Tibial nerve (tissue), 4 donors: Measurements from ENCODE around the gene GPR37L1. TPM values are rescaled to one million over a fixed set of nuclear protein-coding genes. Genes with fewer than 3 reads are reported as not detected.

ENCODE experiments used
- DNase-seq, 2 donors: peaks; one replicate each; pipeline ENCODE4 v3.0.0-alpha.2; 2019; ENCODE audit warnings: low spot score in 2 of 2
- H3K27ac ChIP-seq, 4 donors: fragments of 200-600 bp; sonication (generic) in 3 of 4; one replicate each; pipeline ENCODE4 v1.5.1; 2017 to 2019; ENCODE audit warnings: mild to moderate bottlenecking in 1 of 4
- H3K27me3 ChIP-seq, 2 donors: fragments of 200-600 bp; sonication (generic) in 1 of 2; one replicate each; pipeline versions ENCODE4 v1.5.1 to v1.6.0; 2017 to 2019
- H3K36me3 ChIP-seq, 3 donors: fragments of 200-600 bp; sonication (generic); one replicate each; pipeline ENCODE4 v1.5.1; 2018 to 2019
- H3K4me1 ChIP-seq, 4 donors: fragments of 200-600 bp; sonication (generic) in 3 of 4; one replicate each; pipeline ENCODE4 v1.5.1; 2017 to 2019
- H3K4me3 ChIP-seq, 4 donors: fragments of 200-600 bp; sonication (generic) in 3 of 4; one replicate each; pipeline ENCODE4 v1.5.1; 2017 to 2019; ENCODE audit warnings: mild to moderate bottlenecking in 1 of 4, moderate library complexity in 1 of 4
- H3K9me3 ChIP-seq, 4 donors: fragments of 200-600 bp; sonication (generic) in 3 of 4; one replicate each; pipeline ENCODE4 v1.5.1; 2017 to 2019
- EP300 ChIP-seq, 2 donors: sonication (generic); formaldehyde crosslinking; IDR thresholded peaks; one replicate each; pipeline ENCODE4 v1.6.1; 2017; ENCODE audit warnings: antibody characterized with exemption in 2 of 2, mild to moderate bottlenecking in 1 of 2
- POLR2A ChIP-seq, 2 donors: fragments of 450-650 bp; IDR thresholded peaks; one replicate each; pipeline ENCODE4 v1.6.1; 2017; ENCODE audit warnings: antibody characterized with exemption in 2 of 2, mild to moderate bottlenecking in 2 of 2, moderate library complexity in 2 of 2
- whole genome bisulfite sequencing, 2 donors: methylation state at CpG; one replicate each; pipeline ENCODE4 v1.1.5; 2018; 5-methylcytosine and 5-hydroxymethylcytosine counted together
- total RNA-seq, 4 donors: library from RNA; depleted of rRNA; stranded (reverse); fragments of >200 nt; gene quantifications; one replicate each; pipeline ENCODE4 v1.1.0, GENCODE V29; 2016
- TF ChIP-seq, protein P1 (sequence below), 5 experiments: fragments of 200-600 bp in 3 of 5; fragments of 450-650 bp in 2 of 5; sonication (generic) in 3 of 5; IDR thresholded peaks; one replicate each; pipeline ENCODE4 v1.5.1; 2016 to 2019; ENCODE audit warnings: antibody characterized with exemption in 5 of 5, mild to moderate bottlenecking in 3 of 5, moderate library complexity in 2 of 5

Gene GPR37L1, protein sequence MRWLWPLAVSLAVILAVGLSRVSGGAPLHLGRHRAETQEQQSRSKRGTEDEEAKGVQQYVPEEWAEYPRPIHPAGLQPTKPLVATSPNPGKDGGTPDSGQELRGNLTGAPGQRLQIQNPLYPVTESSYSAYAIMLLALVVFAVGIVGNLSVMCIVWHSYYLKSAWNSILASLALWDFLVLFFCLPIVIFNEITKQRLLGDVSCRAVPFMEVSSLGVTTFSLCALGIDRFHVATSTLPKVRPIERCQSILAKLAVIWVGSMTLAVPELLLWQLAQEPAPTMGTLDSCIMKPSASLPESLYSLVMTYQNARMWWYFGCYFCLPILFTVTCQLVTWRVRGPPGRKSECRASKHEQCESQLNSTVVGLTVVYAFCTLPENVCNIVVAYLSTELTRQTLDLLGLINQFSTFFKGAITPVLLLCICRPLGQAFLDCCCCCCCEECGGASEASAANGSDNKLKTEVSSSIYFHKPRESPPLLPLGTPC
- total RNA-seq, result 10 to 100 TPM; 13.8 to 26.3 (median 24.3) TPM

DNA sequence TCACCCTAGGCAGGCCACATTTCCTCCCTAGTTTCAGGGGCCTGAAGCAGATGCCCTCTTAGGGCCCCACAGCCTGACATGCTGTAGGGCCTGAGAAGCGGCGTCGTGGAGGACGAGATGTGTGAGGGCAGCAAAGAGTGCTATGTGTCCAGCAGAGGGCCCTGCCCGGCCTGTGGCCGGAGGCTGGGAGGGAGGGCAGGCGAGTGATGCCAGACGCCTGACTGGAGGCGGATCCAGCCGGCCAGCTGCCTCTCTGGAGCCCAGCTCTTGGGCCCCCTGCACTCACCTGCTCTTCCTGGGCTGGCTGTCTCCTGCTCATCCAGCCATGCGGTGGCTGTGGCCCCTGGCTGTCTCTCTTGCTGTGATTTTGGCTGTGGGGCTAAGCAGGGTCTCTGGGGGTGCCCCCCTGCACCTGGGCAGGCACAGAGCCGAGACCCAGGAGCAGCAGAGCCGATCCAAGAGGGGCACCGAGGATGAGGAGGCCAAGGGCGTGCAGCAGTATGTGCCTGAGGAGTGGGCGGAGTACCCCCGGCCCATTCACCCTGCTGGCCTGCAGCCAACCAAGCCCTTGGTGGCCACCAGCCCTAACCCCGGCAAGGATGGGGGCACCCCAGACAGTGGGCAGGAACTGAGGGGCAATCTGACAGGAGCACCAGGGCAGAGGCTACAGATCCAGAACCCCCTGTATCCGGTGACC, at the start of gene GPR37L1:
GPR37L1 (plus strand) TSS at position 279 of the 697 bp plus-strand sequence; CDS start at position 326, 47 bp downstream.
- H3K4me1 ChIP-seq, result peaks cover 0 to 45% (median 9%) of the 10 kb centered on the region in 4 donors
- H3K4me3 ChIP-seq, result peak within 1 kb of the TSS; percentile 32 to 51 (median 40)
- H3K36me3 ChIP-seq, result peaks cover 0 to 3% (median 0%) of the 10 kb centered on the region in 3 donors
- TF ChIP-seq EP300 (IDR thresholded peaks at IDR 0.05) (peak in 1 of 2 donors; percentile 87), POLR2A (IDR thresholded peaks at IDR 0.05) (peak; percentile 24 to 60)
- TF ChIP-seq, protein P1, sequence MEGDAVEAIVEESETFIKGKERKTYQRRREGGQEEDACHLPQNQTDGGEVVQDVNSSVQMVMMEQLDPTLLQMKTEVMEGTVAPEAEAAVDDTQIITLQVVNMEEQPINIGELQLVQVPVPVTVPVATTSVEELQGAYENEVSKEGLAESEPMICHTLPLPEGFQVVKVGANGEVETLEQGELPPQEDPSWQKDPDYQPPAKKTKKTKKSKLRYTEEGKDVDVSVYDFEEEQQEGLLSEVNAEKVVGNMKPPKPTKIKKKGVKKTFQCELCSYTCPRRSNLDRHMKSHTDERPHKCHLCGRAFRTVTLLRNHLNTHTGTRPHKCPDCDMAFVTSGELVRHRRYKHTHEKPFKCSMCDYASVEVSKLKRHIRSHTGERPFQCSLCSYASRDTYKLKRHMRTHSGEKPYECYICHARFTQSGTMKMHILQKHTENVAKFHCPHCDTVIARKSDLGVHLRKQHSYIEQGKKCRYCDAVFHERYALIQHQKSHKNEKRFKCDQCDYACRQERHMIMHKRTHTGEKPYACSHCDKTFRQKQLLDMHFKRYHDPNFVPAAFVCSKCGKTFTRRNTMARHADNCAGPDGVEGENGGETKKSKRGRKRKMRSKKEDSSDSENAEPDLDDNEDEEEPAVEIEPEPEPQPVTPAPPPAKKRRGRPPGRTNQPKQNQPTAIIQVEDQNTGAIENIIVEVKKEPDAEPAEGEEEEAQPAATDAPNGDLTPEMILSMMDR (IDR thresholded peaks at IDR 0.05), result peak; percentile 35 to 86 (median 79)
- H3K27ac ChIP-seq, result peak within 1 kb of the TSS; percentile 80 to 98 (median 88)
- 22 to 45% methylated on average over 10 to 18 of the region's 19 CpGs for WGBS, 2 donors
- no peaks in the 10 kb centered on the region for H3K27me3 ChIP-seq
- no peaks in the 10 kb centered on the region for H3K9me3 ChIP-seq
- peak; percentile 40 to 44 for DNase-seq

DNA sequence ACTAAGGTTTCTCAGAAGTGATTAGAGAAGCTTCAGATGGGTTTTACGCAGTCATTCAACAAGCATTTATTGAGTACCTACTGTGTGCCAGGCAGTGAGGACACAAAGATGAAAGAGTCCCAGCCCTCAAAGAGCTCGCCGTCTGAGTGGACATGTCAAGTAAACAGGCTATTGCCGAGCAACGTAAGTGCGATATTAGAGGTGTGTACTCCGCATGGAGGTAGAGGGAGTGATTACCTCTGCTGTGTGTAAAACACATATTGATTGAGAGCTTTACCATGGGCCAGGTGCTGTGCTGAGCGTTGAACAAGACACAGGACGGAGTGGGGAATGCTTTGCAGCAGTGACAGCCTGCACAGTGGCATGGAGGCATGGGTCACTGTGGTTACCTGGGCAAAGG, 49.5 kb upstream of the GPR37L1 start:
- no peak for DNase-seq
- Histone ChIP-seq H3K27me3 (no peaks in the 10 kb centered on the region), H3K27ac (no peak overlapping the region), H3K4me3 (no peak overlapping the region), H3K9me3 (no peaks in the 10 kb centered on the region), H3K36me3 (no peaks in the 10 kb centered on the region), H3K4me1 (no peaks in the 10 kb centered on the region)
- WGBS, 2 donors, result 94 to 96% methylated on average over 9 of the region's 9 CpGs
- TF ChIP-seq EP300 (IDR thresholded peaks at IDR 0.05) (no peak), POLR2A (IDR thresholded peaks at IDR 0.05) (no peak)
- TF ChIP-seq, protein P1 (IDR thresholded peaks at IDR 0.05), result no peak

DNA sequence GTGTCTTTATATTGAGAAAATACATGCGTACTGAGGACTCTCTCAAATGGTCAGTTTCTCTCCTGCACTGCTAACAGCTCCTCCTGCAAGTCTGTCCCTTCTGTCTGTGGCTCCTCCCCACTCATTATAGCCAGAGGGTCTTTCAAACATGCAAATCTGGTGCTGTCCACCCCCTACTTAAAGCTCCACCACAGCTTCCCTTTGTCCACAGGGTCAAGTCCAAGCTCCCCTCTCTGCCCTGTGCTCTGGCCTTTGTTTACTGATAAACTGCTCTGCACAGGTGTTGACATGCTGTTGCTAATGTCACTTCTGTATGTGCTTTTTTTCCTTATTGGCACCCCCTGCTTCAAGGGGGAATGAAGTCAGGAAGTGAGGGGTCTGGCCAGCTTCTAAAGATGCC, 47.7 kb upstream of the GPR37L1 start:
- no peaks in the 10 kb centered on the region for H3K9me3 ChIP-seq
- no peaks in the 10 kb centered on the region for H3K36me3 ChIP-seq
- H3K27me3 ChIP-seq, result no peaks in the 10 kb centered on the region
- WGBS, 2 donors, result 69 to 79% methylated on average over 1 of the region's 1 CpG
- DNase-seq, result no peak
- H3K4me1 ChIP-seq, result no peaks in the 10 kb centered on the region
- H3K27ac ChIP-seq, result no peak overlapping the region
- TF ChIP-seq POLR2A (IDR thresholded peaks at IDR 0.05), result no peak
- TF ChIP-seq, protein P1 (IDR thresholded peaks at IDR 0.05), result no peak
- no peak for TF ChIP-seq EP300 (IDR thresholded peaks at IDR 0.05)
- no peak overlapping the region for H3K4me3 ChIP-seq

DNA sequence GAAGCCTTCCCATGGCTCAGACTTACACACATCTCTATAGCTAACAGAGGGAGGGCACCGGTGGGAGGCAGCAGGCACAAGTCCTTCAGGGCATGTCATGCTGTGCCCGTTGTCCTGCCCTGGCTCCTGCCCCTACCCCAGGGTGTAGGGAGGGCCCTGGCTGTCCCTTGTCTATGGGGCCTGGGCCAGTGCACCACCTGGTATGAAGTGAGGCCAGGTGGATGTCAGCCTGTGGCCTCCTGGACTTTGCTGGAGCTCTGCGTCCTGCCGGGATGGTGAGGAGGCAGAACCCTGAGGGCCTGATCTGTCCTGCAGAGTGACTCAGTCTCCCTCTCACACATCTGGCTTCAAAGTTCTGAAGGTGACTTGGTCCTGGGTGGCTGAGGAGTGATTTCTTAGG, 47.3 kb upstream of the GPR37L1 start:
- Histone ChIP-seq H3K27ac (no peak overlapping the region), H3K4me3 (no peak overlapping the region), H3K27me3 (no peaks in the 10 kb centered on the region), H3K4me1 (no peaks in the 10 kb centered on the region), H3K36me3 (no peaks in the 10 kb centered on the region), H3K9me3 (no peaks in the 10 kb centered on the region)
- TF ChIP-seq EP300 (IDR thresholded peaks at IDR 0.05), result no peak
- TF ChIP-seq POLR2A (IDR thresholded peaks at IDR 0.05), result no peak
- TF ChIP-seq, protein P1 (IDR thresholded peaks at IDR 0.05), result no peak
- 80 to 82% methylated on average over 4 of the region's 4 CpGs for WGBS, 2 donors
- DNase-seq, result no peak
